H1 (cell line): Measurements from ENCODE around the gene QRICH1. TPM values are rescaled to one million over a fixed set of nuclear protein-coding genes. Genes with fewer than 3 reads are reported as not detected.
A peak's percentile ranks its signal among the peaks of the same experiment; 100 is the strongest.

ENCODE experiments used
- ATF2 ChIP-seq: IDR thresholded peaks from 2 replicates; pipeline ENCODE4 v1.6.1; 2012; ENCODE audit warnings: low read length, inconsistent platforms
- CBX8 ChIP-seq: fragments of 300-800, 300-1000 bp; sonication (generic); IDR thresholded peaks from 2 replicates; pipeline ENCODE4 v1.7.1; 2016; ENCODE audit warnings: low read depth, low read length, borderline replicate concordance
- CTCF ChIP-seq, 3 experiments: IDR thresholded peaks; 1 replicate in 2 of 3; 2 replicates in 1 of 3; pipeline versions ENCODE4 v1.5.1 to v1.6.1; 2011; ENCODE audit warnings: low read length in 3 of 3, mild to moderate bottlenecking in 3 of 3, inconsistent platforms in 2 of 3, low read depth in 1 of 3, moderate library complexity in 1 of 3; ENCODE audit not compliant: insufficient read depth in 1 of 3; ENCODE audit errors: control extremely low read depth in 1 of 3
- EP300 ChIP-seq, 2 experiments: IDR thresholded peaks; 1 replicate in 1 of 2; 2 replicates in 1 of 2; pipeline ENCODE4 v1.6.1; 2011 to 2012; ENCODE audit warnings: low read depth in 2 of 2, low read length in 2 of 2, mild to moderate bottlenecking in 2 of 2, borderline replicate concordance in 1 of 2, inconsistent platforms in 1 of 2, moderate library complexity in 1 of 2
- HDAC2 ChIP-seq, 2 experiments: fragments of 300-600 bp in 1 of 2; sonication (generic) in 1 of 2; IDR thresholded peaks; 2 replicates each; pipeline ENCODE4 v1.6.1; 2011 to 2012; ENCODE audit warnings: low read depth in 2 of 2, low read length in 2 of 2, mild to moderate bottlenecking in 2 of 2, moderate library complexity in 2 of 2, borderline replicate concordance in 1 of 2, inconsistent platforms in 1 of 2
- JUND ChIP-seq: IDR thresholded peaks from 2 replicates; pipeline ENCODE4 v1.6.1; 2011; ENCODE audit warnings: mild to moderate bottlenecking, improper control_type of control experiment, low read length
- MAFK ChIP-seq: IDR thresholded peaks from 2 replicates; pipeline ENCODE4 v1.6.1; 2012; ENCODE audit warnings: low read depth, mild to moderate bottlenecking, improper control_type of control experiment, low read length
- RNF2 ChIP-seq: fragments of 200-900, 300-1000 bp; sonication (generic); IDR thresholded peaks from 2 replicates; pipeline ENCODE4 v1.7.1; 2016; ENCODE audit warnings: borderline replicate concordance, low read depth, mild to moderate bottlenecking, antibody characterized with exemption, low read length; ENCODE audit not compliant: poor library complexity, severe bottlenecking; ENCODE audit errors: missing control alignments
- SIRT6 ChIP-seq: IDR thresholded peaks from one replicate; pipeline ENCODE4 v1.7.1; 2012; ENCODE audit warnings: low read length, inconsistent platforms
- SP1 ChIP-seq: IDR thresholded peaks from 2 replicates; pipeline ENCODE4 v1.6.1; 2011; ENCODE audit warnings: low read depth, low read length
- SP2 ChIP-seq: IDR thresholded peaks from 2 replicates; pipeline ENCODE4 v1.6.1; 2012; ENCODE audit warnings: mild to moderate bottlenecking, low read length, inconsistent platforms
- SUZ12 ChIP-seq: fragments of 200-600 bp; sonication (generic); IDR thresholded peaks from 2 replicates; pipeline ENCODE4 v1.6.1; 2012; ENCODE audit warnings: mild to moderate bottlenecking, inconsistent platforms, low read length, moderate library complexity, mixed read lengths
- TBP ChIP-seq: IDR thresholded peaks from 2 replicates; pipeline ENCODE4 v1.6.1; 2011; ENCODE audit warnings: low read depth, low read length, improper control_type of control experiment
- TCF12 ChIP-seq: IDR thresholded peaks from 2 replicates; pipeline ENCODE4 v1.6.1; 2011; ENCODE audit warnings: low read depth, mild to moderate bottlenecking, low read length
- USF2 ChIP-seq: IDR thresholded peaks from 2 replicates; pipeline ENCODE4 v1.6.1; 2011; ENCODE audit warnings: low read length, improper control_type of control experiment
- polyA plus RNA-seq, 7 experiments: library from polyadenylated mRNA; depleted of rRNA in 3 of 7; stranded (reverse) in 5 of 7; unstranded in 2 of 7; fragments of >200 nt in 5 of 7; fragments of 200-250 nt in 2 of 7; gene quantifications; 1 replicate in 5 of 7; 2 replicates in 1 of 7; 4 replicates in 1 of 7; pipeline versions ENCODE4 v1.2.1 to v1.2.3, GENCODE V29; 2011 to 2013; ENCODE audit warnings: missing spikeins in 2 of 7, mixed read lengths in 2 of 7
- total RNA-seq: library from RNA; stranded (reverse); fragmentation: NEBNext Ultra II Directional; extraction: Animal tissue kit (Norgen Biotek cat#: 25700); gene quantifications from 2 replicates; pipeline ENCODE4 v1.2.1, GENCODE V29; 2021
- TF ChIP-seq, protein P1 (sequence below): IDR thresholded peaks from 2 replicates; pipeline ENCODE4 v1.6.1; 2012; ENCODE audit warnings: inconsistent platforms

QRICH1 gene
- total and polyA plus RNA-seq, 2 of the 8 experiments (the other 6 are each of a cell fraction or from before 2014, with no cell fraction given) = 128 to 142 TPM

DNA sequence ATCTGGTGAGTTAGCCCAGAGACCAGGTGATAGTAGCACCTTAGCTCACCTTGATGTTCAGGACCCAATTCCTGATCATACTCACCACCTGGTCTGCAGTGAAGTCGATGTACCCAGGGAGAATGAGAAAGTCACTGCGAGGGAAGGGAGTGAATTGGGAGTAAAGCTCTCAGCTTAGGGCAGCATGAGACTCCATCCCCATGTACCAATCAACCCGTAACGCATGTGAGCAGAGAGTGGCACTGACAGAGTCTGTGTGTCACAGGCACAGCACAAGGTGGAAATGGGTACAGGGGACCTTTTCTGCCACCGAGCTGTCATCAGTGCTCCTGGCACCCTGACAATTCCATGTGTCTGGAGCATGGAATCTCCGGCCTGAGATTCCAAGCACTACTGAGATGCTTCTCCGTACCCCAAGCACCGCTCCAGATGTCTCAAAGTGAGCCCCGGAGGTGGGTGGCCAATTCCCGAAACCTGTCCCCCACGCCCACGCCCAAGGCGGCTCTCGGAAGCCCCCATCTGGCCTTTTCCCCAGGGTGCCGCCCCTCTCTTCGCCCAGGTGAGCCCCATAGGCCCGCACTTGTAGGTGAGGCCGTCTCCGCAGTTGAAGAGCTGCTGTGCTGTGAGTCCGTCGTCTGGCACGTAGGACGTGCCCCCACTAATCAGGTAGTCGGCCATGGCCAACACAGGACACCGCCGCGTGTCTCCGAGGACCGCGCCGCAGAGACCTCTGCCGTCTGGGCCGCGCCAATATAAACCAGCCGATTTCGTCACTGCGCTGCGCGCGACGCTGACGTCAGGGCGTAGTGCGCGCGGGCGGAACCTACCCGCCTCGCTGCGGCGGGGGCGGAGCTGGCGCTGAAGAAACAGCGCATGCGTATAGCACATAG lies 65.0 kb downstream of the QRICH1 start, which contains the start of gene IMPDH2 (continued):
- peak; percentile 94; the same call in 1 of the 2 replicates for TF ChIP-seq ATF2
- no peak for TF ChIP-seq MAFK
- no peak for TF ChIP-seq CBX8
- TF ChIP-seq EP300 (IDR thresholded peaks at IDR 0.05; ENCODE audit: borderline replicate concordance in 1 of 2, low read depth in 2 of 2, low read length in 2 of 2) = no peak; a peak in 1 of 3 replicates
- TF ChIP-seq TBP = peak; percentile 95
- TF ChIP-seq SUZ12 = no peak
- TF ChIP-seq, protein P1, sequence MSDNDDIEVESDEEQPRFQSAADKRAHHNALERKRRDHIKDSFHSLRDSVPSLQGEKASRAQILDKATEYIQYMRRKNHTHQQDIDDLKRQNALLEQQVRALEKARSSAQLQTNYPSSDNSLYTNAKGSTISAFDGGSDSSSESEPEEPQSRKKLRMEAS = peak; percentile 94
- peak; percentile 65 for TF ChIP-seq SP1
- TF ChIP-seq RNF2 = no peak
- no peak for TF ChIP-seq SIRT6
- TF ChIP-seq TCF12 = no peak
- 0 out of 4 replicates have a peak, but pooled peaks of 1 of the 3 experiments have one; percentile 1 for TF ChIP-seq CTCF (IDR thresholded peaks at IDR 0.05; ENCODE audit: control extremely low read depth in 1 of 3, insufficient read depth in 1 of 3, low read depth in 1 of 3, low read length in 3 of 3)
- peak; percentile 73; the same call in 1 of the 2 replicates for TF ChIP-seq JUND
- TF ChIP-seq SP2 = no peak
- TF ChIP-seq HDAC2 (IDR thresholded peaks at IDR 0.05; ENCODE audit: borderline replicate concordance in 1 of 2, low read depth in 2 of 2, low read length in 2 of 2) = peak in 1 of 2 experiments; percentile 71; a peak in 1 of 4 replicates
- TF ChIP-seq USF2 = no peak
